HG02571 (cell line): ENCODE measurements around the gene TMUB1.

Source experiments
- ATAC-seq: cut with Tn5 transposase; IDR thresholded peaks from one replicate; pipeline ENCODE4 v1.9.1; 2021; ENCODE audit warnings: mild to moderate bottlenecking, moderate library complexity; ENCODE audit not compliant: unreplicated experiment

Gene TMUB1, protein sequence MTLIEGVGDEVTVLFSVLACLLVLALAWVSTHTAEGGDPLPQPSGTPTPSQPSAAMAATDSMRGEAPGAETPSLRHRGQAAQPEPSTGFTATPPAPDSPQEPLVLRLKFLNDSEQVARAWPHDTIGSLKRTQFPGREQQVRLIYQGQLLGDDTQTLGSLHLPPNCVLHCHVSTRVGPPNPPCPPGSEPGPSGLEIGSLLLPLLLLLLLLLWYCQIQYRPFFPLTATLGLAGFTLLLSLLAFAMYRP

DNA sequence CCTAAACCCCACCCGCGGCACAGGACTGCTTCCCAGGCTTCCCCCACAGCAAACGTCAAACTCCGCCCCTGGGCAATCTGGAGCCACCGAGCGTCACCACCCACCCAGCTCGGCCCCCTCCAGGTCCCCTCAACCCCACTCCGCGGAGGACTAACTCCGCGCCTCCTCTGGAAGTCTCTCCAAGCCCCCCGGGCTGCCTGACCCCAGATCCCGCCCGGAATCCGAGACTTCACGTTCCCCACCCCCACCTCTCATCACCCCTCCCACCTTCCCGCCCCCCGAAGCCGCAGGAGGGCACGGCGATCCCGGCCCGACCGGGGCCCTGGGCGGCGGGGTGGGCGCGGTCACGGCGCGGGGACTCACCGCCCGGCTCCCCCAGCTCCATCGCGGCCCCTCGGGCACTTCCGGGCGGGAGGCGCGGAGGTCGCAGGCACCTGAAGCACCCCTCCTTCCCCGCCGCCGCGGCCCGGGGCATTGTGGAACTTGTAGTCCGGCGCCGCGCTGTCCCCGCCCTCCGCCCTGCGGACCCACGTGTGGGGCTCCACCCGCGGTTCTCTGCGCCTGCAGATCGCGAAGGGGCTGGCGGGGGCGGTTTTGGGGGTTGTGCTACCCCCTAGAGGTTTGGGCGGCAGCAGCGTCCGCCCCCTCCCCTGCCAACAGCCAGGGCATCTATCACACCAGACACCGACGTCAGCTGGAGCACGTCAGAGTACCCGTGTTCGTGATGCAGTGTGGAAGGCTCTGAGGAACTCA lies at the start of gene TMUB1:
Gene TMUB1, minus strand, starts transcription at position 423 of the 753 bp plus-strand sequence. CDS start 930 bp downstream, outside the sequence.
- peak; percentile 42 for ATAC-seq

- no peak for ATAC-seq
These were observed 49.3 kb upstream of the TMUB1 start for GRCh38 chr7:151132461-151133205.

DNA sequence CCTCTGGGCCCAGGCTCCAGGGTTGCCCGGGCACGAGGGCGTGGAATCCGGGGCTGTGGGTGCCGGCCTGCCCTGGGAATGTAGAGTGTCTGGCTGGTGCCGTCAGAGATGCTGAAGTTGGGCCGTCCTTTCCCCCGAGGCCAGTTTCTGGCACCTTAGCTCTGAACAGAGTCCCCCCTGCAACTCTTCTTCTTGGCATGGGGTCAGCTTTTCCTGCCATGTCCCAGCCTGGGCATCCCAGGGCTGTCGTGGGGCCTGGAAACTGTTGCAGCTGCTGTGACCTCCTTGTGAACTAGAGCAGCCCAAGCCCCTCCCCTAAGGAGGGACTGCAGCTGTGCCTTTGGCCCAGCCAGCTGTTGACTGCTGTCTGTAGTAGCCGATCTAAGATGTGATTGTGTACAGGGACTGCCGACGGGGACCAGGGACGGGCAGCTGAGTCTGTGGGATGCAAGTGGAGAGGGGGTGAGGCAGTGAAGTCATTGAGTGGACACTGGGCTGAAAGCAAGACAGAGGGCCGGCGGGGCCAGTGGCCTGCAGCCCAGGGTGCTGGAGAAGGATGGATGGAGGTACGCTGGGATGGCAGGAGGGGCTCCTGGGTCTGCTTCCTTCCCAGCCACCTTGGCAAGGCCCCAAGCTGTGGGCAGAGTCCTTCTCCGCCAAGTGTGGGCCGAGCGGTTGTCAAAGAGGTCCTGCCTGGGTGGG lies 48.5 kb upstream of the TMUB1 start:
- no peak for ATAC-seq

DNA sequence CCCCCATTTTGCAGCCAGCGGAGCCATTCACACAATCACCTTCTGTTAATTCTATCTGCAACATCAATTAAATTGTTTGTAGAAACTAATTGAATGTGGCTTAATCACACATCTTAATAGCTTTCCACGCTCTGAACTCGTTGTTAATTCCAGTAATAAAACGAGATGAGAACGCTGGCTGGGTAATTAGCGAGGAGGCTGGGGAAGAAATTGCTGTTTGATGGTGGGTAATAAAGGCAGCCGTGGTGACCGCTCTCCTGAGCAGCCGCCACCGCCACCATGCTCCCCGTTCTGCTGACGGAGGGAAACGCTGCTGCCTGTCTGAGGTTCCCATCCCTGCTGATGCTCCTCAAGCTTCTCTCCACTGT lies 47.9 kb upstream of the TMUB1 start:
- no peak for ATAC-seq

DNA sequence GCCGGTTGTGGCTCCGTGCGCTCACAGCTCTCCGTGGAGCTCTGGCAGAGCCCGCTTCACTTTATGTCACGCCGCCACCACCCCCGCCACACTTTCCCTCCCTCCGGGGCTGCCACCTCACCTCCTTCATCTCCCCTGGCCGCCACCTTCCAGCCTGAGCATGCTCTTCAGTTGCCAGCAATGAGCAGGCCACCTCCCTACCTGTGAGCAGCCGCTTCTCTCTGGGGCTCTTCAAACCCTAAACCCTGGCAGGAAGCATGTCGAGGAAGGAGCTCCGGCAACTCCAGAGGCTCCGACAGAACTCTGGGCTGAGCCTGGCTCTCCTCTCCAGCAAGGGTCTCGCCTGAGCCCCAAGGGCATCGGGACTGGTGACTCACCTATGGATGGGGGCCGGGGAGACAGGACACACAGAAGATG lies 47.5 kb upstream of the TMUB1 start:
- no peak for ATAC-seq

DNA sequence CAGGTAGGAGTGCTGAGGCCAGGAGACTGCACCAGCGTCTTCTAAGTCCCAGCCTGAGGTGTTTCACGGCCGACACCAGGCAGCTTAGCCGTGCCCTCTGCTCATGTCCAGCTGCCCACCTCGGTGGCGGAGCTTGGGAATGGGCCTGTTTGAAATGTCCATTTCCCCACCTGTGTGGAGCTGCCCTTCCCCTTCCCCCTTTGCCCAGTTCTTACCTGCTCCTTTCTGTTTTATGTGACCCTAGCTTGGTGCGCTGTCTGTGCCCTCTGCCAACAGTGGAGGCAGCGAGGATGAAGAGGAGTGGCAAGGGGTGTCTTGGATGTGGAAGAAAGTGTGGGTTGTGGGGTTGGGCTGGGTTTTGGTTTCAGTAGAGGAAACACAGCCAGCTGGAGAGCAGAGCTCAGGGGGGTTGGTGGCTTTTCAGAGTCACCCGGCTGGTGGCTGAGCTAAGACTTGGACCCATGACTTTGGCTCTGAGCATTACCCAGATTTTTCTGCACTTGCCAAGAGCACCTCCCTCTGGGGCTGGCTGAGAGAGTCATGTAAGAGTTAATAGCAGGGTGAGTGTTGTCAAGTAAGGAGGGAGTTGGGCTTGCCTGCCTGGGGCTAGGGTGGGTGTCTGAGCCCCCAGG lies 46.8 kb upstream of the TMUB1 start:
- ATAC-seq: no peak

- no peak for ATAC-seq
These were observed 46.0 kb upstream of the TMUB1 start for GRCh38 chr7:151129117-151129959.

- no peak for ATAC-seq
These were observed 45.4 kb upstream of the TMUB1 start for GRCh38 chr7:151128716-151129115.

GRCh38 chr7:151128144-151128543 lies 44.9 kb upstream of the TMUB1 start:
- ATAC-seq: no peak

DNA sequence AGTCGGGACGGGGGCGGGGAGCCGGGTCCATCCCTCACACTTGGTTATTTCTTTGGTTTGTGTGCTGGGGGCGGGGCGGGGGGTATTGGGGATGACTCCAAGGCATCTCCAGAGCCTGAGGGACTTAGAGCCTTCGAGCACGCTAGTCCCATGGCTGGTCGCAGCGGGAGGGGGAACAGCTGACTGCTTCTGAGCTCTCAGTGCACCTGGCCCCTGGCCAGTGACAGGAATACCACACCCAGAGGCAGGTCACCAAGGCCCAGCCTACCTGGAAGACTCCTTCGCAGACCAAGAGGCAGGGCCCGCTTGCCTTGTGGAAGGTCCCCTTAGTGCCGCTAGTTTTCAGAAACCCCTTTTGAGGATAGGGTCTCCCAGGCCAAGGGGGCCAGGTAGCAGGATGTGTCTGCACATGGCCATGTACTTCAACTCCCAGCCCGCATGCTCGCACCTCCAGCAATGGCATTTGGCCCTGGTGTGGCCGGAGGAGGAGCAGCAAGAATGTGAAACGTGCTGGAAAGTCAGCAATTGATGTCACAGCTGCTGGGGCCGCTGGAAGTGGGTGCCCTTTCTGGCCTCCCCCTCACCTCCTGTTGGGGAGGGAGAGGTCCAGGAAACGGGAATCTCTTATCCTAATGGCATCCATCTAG lies 43.3 kb upstream of the TMUB1 start:
- ATAC-seq: no peak

DNA sequence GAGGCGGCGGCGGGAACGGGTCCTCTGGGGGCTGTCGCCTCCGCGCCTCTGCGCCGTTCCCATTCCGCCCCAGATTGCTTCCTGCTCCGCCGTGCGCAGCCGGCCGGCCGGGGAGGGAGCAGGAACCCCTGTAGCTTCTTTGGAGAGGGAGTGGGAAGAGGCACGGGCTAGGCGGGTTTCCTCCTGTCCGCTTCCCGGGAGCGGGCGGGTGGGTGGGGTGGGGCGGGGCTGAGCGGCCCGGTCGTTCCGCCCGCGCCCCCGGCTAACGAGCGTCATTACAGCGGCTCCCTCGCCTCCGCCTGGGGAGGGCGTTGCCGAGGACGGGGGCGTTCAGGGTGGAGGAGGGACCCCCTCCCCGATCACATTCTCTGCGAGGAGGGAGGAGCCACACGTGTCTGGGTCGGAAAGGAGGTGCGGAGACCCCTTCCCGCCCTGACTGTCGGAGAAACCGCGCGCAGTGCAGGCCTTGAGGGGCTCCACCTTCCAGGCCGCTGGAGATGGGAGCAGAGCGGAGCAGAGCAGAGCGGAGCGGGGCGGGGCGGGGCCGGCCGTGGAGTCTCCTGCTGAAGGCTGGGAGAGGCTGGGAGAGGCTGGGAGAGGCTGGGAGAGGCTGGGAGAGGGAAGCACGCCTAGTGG lies 42.7 kb upstream of the TMUB1 start:
- no peak for ATAC-seq

GRCh38 chr7:151125470-151125845 lies 42.2 kb upstream of the TMUB1 start:
- no peak for ATAC-seq

- ATAC-seq: no peak
These were observed 41.7 kb upstream of the TMUB1 start for GRCh38 chr7:151124899-151125399.

GRCh38 chr7:151124481-151124880 lies 41.2 kb upstream of the TMUB1 start:
- no peak for ATAC-seq

- peak; percentile 83 for ATAC-seq
These were observed 40.6 kb upstream of the TMUB1 start for GRCh38 chr7:151123822-151124464.

GRCh38 chr7:151123158-151123821 lies 40.0 kb upstream of the TMUB1 start:
- ATAC-seq: no peak

DNA sequence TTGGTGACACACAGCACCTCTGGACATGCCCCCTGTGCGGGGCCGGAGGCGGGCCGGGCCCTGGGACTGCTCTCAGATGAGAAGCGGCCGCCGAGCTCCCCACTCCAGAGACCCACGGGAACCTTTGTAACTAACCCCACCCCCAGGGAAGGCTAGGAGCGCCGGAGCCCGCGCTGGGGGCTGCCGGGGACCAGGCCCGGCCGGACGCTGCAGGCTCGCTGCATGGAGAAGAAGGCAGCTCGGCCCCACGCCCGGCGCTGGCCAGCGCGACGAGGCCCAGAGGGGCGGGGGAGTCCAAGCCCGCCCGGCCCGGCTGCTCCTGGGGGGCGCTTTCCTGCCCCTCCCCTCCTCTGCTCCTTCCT lies 39.5 kb upstream of the TMUB1 start:
- ATAC-seq: no peak

DNA sequence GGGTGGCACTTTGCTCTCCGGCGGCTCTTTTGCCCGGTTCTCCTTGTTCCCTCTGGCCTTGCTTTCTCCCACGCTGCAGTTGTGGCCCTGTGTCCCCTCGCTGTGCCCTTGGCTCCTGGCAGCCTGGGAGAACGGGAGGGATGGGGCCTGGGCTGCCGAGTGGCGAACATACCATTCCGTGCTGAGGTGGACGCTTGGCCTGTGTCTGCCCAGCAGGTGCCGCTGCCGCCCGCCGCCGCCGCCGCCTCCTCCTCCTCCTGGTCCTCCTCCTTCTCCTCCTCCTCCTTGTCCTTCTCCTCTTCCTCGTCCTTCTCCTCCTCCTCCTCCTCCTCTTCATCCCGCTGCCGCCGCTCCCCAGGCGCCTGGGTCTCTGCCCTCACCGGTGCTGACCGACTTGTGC lies 39.0 kb upstream of the TMUB1 start:
- ATAC-seq: no peak
